NCI-H1694 (cell line): ENCODE measurements around the gene CRABP1.
A peak's percentile ranks its signal among the peaks of the same experiment; 100 is the strongest.

Experiments used
- DNase-seq: peaks from one replicate; lab custom pipeline; 2025; lab: John Stamatoyannopoulos, UW

CRABP1 gene

DNA sequence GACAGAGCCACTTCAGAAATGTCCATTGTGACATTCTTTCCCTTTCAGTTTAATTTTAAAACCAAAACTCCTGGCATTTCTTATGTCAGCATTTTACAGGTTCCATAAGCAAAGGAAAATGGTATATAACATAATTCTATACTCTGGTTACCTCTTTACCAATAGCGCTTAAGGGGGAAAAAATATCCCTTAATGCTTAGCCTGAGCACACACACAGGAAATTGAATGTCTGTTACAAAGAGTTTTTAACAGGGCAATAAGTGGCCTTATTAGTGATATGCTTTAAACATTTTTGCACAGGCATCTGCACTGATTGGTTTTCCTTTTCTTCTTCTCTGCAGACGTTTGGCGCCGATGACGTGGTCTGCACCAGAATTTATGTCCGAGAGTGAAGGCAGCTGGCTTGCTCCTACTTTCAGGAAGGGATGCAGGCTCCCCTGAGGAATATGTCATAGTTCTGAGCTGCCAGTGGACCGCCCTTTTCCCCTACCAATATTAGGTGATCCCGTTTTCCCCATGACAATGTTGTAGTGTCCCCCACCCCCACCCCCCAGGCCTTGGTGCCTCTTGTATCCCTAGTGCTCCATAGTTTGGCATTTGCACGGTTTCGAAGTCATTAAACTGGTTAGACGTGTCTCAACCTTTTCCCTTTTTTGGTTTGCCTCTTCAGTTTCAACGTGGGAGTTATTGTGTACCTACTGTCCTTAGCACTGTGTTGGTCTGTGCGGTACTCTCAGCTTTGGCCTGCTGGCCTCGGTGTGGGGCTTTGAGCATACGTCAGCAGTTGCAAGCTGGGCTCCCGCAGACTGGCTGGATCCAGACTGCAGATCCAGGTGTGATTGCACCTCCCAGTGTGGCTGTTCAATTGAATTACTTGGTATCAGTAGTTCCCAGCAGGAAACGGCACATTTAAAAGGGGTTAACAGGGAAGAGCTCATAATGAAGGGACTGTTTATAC, 7.7 kb downstream of the CRABP1 start:
- DNase-seq = no peak

GRCh38 chr15:78350058-78350457, 9.9 kb downstream of the CRABP1 start:
- DNase-seq = no peak

DNA sequence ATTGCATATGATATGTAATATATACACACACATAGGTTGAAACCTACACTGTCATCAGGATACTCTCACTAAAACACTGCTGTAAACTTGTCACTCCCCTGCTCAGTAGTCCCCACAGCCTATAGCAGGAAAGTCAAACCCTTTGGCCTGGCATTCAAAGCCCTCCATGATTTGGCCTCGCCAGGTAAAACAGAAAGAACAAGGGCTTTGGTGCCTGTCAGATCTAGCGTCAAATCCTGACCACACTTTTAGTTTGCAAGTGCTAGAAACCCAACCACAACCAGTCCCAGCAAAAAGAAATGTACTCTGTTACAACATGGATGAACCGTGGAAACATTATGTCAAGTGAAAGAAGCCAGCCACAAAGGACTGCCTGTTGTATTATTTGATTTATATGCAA, 11.4 kb downstream of the CRABP1 start:
- no peak for DNase-seq

- no peak for DNase-seq
Observed at GRCh38 chr15:78353093-78353492, 12.9 kb downstream of the CRABP1 start.

GRCh38 chr15:78355177-78355576, 15.0 kb downstream of the CRABP1 start:
- DNase-seq = no peak

GRCh38 chr15:78358102-78358870, 18.1 kb downstream of the CRABP1 start:
- DNase-seq = no peak

- no peak for DNase-seq
Observed at GRCh38 chr15:78359041-78359808, 19.1 kb downstream of the CRABP1 start.

DNA sequence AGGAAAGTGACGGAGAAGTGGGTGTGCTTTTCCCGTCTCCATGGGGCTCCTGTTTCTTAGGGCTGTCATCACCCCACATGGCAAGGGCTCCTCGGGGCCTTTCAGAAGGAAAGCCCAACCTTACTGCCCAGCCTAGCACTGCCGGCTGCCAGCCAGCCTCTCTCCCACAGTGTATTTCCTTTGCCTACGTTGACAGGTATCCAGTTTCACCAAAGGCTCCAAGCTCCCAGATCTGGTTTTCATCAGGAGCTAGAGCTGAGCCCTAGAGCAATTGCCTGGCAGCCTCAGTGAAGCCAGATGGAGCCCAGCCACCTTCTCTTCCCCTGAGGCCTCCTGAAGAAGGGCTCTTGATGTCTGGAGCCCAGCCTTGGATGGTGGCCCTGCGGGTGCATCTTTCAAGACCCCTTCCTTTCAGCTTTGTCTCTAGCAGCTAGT, 20.2 kb downstream of the CRABP1 start:
- no peak for DNase-seq

DNA sequence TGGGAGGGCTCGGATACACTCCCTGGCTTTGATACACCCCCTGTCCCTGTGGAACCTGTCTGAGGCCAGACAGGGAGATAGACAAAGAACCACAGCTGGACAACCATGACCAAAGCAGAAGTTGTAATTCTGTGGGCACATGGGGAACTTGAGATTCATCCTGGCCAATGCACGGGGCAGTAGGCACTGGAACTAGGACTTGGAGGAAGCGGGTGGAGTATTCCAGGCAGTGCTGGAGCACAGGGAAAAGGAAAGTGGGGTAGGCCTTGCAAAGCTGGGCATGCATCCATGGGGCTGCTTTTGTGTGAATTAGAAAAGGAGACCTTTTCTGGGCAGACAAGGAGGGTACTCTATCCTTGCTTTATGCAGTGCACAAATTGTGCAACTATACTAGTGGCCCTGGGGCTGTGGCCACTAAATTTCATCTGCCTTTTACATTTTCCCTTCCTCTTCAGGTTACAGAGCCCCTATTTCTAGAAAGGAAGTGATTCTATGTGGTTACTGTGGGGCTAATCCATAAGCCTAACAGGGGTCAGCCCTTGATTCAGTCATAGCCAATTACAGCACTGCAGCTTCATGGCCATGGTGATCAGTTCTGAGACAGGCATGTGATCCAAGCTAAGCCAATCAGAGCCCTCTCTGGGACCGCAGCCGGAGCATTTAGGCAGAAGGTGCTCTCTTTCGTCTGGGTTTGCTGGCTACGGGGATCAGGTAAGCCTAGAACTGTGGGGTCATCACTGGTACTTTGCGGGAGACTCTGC, 21.0 kb downstream of the CRABP1 start:
- DNase-seq = no peak

DNA sequence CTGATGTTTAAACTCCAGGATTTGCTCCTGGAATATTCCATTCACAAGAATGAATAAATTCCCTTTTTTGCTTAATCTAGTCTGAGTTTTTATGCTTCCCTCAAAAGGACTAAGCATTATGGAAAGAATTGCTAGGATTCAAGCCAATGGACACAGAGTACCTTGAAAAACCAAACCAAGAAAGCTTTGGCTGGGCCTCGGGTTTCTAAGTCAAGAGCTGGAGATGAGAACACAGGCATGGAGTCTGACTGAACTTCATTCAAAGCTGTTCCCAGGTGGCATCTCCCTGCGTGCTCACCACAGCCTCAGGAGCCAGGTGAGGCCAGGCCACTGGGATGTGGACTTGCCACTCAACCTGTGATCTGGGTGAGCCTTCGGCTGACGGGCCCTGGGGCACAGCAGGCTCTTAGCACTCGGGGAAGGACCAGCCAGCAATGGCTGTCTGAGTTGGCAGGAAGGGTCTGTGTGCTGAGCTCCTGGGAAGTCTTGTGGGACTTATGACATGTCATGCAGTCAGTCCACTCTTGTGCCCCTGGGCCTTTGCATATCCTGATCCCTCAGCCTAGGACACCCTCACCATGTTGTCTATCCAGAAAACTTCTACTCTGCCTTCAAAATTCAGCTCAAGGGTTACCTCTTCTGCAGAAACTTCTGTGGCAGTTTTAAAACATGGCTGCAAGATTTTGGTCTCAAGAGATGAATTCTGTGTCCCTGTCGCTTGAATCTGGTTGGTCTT, 21.8 kb downstream of the CRABP1 start:
- DNase-seq = no peak

GRCh38 chr15:78362716-78363380, 22.7 kb downstream of the CRABP1 start:
- no peak for DNase-seq

GRCh38 chr15:78363381-78363734, 23.2 kb downstream of the CRABP1 start:
- no peak for DNase-seq

DNA sequence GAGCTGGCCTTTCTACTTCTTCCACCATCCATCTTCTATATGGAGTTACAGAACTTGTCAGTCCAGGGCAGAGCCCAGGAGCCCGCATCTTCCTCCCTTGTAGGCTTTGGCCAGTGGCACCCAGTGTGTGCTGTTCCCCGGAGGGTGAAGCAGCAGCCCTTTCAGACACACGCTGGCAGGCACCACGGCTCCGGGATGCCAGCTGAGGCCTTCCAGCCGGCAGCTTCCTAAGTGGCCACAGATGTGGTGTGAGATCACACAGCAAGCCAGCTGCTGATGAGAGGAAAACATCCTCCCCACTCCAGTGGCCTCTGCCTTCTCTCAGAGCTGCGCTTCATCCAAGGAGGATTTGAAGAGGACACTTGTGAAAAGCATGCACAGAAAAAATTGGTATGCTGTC, 24.1 kb downstream of the CRABP1 start:
- peak; percentile 20 for DNase-seq

- no peak for DNase-seq
Observed at GRCh38 chr15:78365917-78366316, 25.8 kb downstream of the CRABP1 start.

DNA sequence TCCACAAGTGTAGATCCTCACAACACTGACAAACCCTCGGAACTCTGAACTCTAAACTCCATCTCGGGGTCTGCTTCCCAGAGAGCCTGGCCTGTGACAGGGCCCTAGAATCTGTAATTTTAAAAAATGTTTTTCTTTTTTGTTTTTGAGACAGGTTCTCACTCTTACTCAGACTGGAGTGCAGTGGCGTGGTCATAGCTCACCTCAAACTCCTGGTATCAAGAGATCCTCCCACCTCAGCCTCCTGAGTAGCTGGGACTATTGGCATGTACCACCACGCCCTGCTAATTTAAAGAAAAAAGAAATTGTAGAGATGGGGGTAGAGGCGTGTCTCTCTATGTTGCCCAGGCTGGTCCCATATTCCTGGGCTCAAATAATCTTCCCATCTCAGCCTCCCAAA, 26.2 kb downstream of the CRABP1 start:
- no peak for DNase-seq

DNA sequence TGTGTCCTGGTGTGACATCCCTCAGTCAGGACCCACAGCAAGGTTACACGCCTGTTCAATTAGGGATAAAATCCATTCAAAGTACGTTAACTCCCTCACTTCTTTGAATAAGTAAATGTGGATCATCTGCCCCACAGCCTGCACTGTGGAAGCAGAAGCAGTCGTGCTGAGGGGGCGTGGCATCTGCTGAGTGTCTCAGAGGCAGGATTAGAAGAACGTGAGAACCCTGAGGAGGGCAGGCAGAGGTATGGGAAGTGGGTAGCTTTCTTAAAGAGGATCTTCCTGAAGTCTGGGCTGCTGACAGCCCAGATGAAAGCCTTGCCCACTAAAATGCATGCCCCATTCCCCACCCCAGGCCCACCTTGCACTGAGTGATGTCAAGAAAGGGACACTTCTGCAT, 28.5 kb downstream of the CRABP1 start:
- DNase-seq = no peak

DNA sequence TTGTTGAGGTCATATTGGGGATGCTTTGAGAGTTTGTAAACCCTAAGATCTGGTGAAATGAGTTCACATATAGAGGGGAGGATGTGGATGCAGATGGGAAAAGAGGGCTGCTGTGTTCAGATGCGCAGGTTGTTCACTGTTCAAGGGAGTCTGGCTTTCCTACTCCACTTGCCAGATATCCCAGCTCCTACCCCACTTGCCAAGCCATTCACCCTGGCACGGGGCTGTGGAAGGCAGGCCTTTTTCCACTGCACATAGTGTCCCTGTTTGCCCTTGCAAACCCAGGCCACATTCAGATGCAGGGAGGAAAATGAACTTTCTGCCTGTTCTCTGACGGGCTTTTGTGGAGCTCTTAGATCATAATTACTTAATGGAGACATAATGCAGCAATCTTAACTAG, 29.0 kb downstream of the CRABP1 start:
- DNase-seq = no peak

- no peak for DNase-seq
Observed at GRCh38 chr15:78370013-78370412, 29.9 kb downstream of the CRABP1 start.

GRCh38 chr15:78372880-78373279, 32.7 kb downstream of the CRABP1 start:
- no peak for DNase-seq
